ENCODE results near the gene GTPBP1.

- TF ChIP-seq RCOR1 (IDR thresholded peaks at IDR 0.05; ENCODE audit: insufficient replicate concordance, low read length) (no peak), USF2 (IDR thresholded peaks at IDR 0.05; ENCODE audit: low read depth, low read length) (no peak), CTCF (conservative IDR thresholded peaks at IDR 0.05; ENCODE audit: low read depth, low read length) (no peak), CEBPB (IDR thresholded peaks at IDR 0.05; ENCODE audit: low read depth, low read length) (no peak), POLR2A (IDR thresholded peaks at IDR 0.05; ENCODE audit: low read depth, low read length) (no peak), RAD21 (IDR thresholded peaks at IDR 0.05; ENCODE audit: low read length) (no peak)
Measured at GRCh38 chr22:38745676-38746460, 40.1 kb downstream of the GTPBP1 start.

All from IMR-90 (cell line).